Prostate gland (tissue), 2 donors: ENCODE results near the gene CENPL.

ENCODE experiments used
- CTCF ChIP-seq, 4 experiments: fragments of 200-600 bp in 2 of 4; fragments of 450-650 bp in 2 of 4; sonication (generic) in 2 of 4; IDR thresholded peaks; 1 replicate in 3 of 4; 2 replicates in 1 of 4; pipeline ENCODE4 v1.5.1; 2016 to 2019; ENCODE audit warnings: antibody characterized with exemption in 4 of 4, mild to moderate bottlenecking in 2 of 4, moderate library complexity in 2 of 4
- POLR2A ChIP-seq: fragments of 450-650 bp; IDR thresholded peaks from one replicate; pipeline ENCODE4 v1.6.1; 2016; ENCODE audit warnings: antibody characterized with exemption, mild to moderate bottlenecking
- POLR2AphosphoS5 ChIP-seq: sonication (generic); formaldehyde crosslinking; IDR thresholded peaks from one replicate; pipeline ENCODE4 v1.6.1; 2017; ENCODE audit warnings: antibody characterized with exemption

GRCh38 chr1:173823781-173824314, 835 bp downstream of the CENPL start:
- TF ChIP-seq POLR2A (no peak), CTCF (IDR thresholded peaks at IDR 0.05) (no peak), POLR2AphosphoS5 (no peak)
